ENCODE results near the gene SPATA46. TPM values are rescaled to one million over a fixed set of nuclear protein-coding genes. Genes with fewer than 3 reads are reported as not detected.

Gene SPATA46
- total and polyA plus RNA-seq, 2 donors (not counting 3 experiments of a cell fraction or from before 2014, with no cell fraction given) = not detected

DNA sequence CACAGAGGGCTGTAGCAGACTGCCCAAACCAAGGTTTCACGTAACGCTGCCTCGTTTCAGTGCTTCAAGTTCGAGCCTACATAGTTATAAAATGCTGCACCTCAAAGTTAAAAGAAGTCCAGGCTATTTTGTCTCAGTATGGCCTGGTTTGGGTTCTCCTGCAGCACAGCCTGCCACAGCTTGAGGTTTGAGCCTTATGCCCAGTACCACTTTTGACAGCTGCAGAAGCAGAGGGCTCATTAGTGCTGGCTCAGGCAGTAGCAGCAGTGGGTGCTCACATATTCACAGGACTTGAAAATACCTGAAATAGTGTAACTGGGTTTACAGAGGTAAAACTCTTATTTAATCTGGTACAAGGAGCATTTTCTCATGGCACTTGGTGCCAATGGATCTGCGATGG lies 15.3 kb downstream of the SPATA46 start:
- Histone ChIP-seq H2AFZ (ENCODE audit: low read depth, low read length) (no peak overlapping the region), H4K20me1 (replicated peaks; ENCODE audit: control insufficient read depth, extremely low read depth, insufficient read depth, low read length) (no peaks in the 10 kb centered on the region), H3K9me3 (replicated peaks; ENCODE audit: control insufficient read depth, insufficient read depth, low read length) (no peaks in the 10 kb centered on the region), H3K27ac (ENCODE audit: insufficient read depth, low read depth, low read length) (no peak overlapping the region), H3K4me3 (replicated peaks in 1 of 3; ENCODE audit: insufficient read depth in 1 of 3, low read depth in 1 of 3, low read length in 3 of 3) (no peak overlapping the region), H3K27me3 (ENCODE audit: control insufficient read depth in 2 of 2, insufficient read depth in 2 of 2, low read length in 2 of 2) (no peaks in the 10 kb centered on the region), H3K9ac (replicated peaks; ENCODE audit: extremely low read depth, insufficient read depth, low read length) (no peak overlapping the region), H3K79me2 (ENCODE audit: control insufficient read depth, insufficient read depth, low read length) (no peaks in the 10 kb centered on the region), H3K4me2 (ENCODE audit: insufficient read depth, low read length) (no peak overlapping the region), H3K9me1 (replicated peaks; ENCODE audit: control insufficient read depth, extremely low read depth, insufficient read depth, low read length) (no peaks in the 10 kb centered on the region), H3K36me3 (ENCODE audit: control insufficient read depth in 2 of 2, extremely low read depth in 1 of 2, insufficient read depth in 2 of 2, low read length in 2 of 2) (peaks cover 0 to 4% of the 10 kb centered on the region in 2 experiments), H3K4me1 (ENCODE audit: control insufficient read depth, extremely low read depth, insufficient read depth, low read length) (no peaks in the 10 kb centered on the region)
- no peak for TF ChIP-seq FOS (IDR thresholded peaks at IDR 0.05; ENCODE audit: borderline replicate concordance, insufficient read depth, low read length)
- TF ChIP-seq JUN (IDR thresholded peaks at IDR 0.05; ENCODE audit: borderline replicate concordance, insufficient read depth, insufficient read length, low read depth) = no peak
- TF ChIP-seq, protein P1, sequence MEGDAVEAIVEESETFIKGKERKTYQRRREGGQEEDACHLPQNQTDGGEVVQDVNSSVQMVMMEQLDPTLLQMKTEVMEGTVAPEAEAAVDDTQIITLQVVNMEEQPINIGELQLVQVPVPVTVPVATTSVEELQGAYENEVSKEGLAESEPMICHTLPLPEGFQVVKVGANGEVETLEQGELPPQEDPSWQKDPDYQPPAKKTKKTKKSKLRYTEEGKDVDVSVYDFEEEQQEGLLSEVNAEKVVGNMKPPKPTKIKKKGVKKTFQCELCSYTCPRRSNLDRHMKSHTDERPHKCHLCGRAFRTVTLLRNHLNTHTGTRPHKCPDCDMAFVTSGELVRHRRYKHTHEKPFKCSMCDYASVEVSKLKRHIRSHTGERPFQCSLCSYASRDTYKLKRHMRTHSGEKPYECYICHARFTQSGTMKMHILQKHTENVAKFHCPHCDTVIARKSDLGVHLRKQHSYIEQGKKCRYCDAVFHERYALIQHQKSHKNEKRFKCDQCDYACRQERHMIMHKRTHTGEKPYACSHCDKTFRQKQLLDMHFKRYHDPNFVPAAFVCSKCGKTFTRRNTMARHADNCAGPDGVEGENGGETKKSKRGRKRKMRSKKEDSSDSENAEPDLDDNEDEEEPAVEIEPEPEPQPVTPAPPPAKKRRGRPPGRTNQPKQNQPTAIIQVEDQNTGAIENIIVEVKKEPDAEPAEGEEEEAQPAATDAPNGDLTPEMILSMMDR (IDR thresholded peaks at IDR 0.05; ENCODE audit: extremely low read depth in 1 of 2, insufficient read depth in 1 of 2, low read depth in 1 of 2, low read length in 2 of 2) = no peak
- no peak for TF ChIP-seq EZH2 (IDR thresholded peaks at IDR 0.05; ENCODE audit: borderline replicate concordance, low read depth, low read length, severe bottlenecking)
- FAIRE-seq = no peak
- intact Hi-C loops (cut with micrococcal nuclease) (no loop called here), dilution Hi-C loops (cut with MboI; ENCODE audit: extremely low pct_ligation_motif_present, low sequenced_read_pairs) (no loop called here)
- POLR2A ChIA-PET = no interaction called here
- no peak for DNase-seq (ENCODE audit: low read depth, low spot score)
- no TSS peak for BruUV-seq (replicated peaks)
- CTCF ChIA-PET = no interaction called here

DNA sequence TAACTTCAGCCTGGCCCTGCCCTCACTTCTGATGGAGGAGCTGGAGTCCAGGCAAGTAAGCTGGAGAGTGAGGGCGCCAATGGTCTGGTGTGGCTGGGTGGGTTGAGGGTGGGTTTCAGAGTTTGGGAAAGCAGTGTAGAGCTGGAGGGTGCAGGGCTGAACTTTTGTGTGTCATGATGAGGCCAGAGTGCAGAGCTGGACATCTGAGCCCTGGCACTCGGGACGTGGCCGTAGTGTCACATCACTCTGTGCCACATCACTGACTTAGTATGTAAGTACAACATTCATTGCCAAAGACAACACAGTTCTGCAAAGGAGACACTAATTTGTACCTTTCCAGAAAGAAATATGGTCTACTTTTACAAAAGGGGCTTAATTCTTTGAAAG lies 15.8 kb downstream of the SPATA46 start:
- no peaks in the 10 kb centered on the region for H3K9me3 ChIP-seq (replicated peaks; ENCODE audit: control insufficient read depth, insufficient read depth, low read length)
- dilution Hi-C loops (cut with MboI; ENCODE audit: extremely low pct_ligation_motif_present, low sequenced_read_pairs) = no loop called here
- no peak for DNase-seq (ENCODE audit: low read depth, low spot score)
- no peaks in the 10 kb centered on the region for H3K79me2 ChIP-seq (ENCODE audit: control insufficient read depth, insufficient read depth, low read length)
- no peaks in the 10 kb centered on the region for H3K27me3 ChIP-seq (ENCODE audit: control insufficient read depth in 2 of 2, insufficient read depth in 2 of 2, low read length in 2 of 2)
- ChIA-PET CTCF (no interaction called here), POLR2A (no interaction called here)
- no peak overlapping the region for H3K9ac ChIP-seq (replicated peaks; ENCODE audit: extremely low read depth, insufficient read depth, low read length)
- no TSS peak for BruUV-seq (replicated peaks)
- TF ChIP-seq MYC (IDR thresholded peaks at IDR 0.05; ENCODE audit: low read depth, low read length) (no peak), JUN (IDR thresholded peaks at IDR 0.05; ENCODE audit: borderline replicate concordance, insufficient read depth, insufficient read length, low read depth) (no peak), EZH2 (IDR thresholded peaks at IDR 0.05; ENCODE audit: borderline replicate concordance, low read depth, low read length, severe bottlenecking) (no peak), FOS (IDR thresholded peaks at IDR 0.05; ENCODE audit: borderline replicate concordance, insufficient read depth, low read length) (no peak), GATA2 (IDR thresholded peaks at IDR 0.05; ENCODE audit: insufficient read depth, insufficient read length, low read depth, low read length) (no peak)
- TF ChIP-seq, protein P1 (IDR thresholded peaks at IDR 0.05; ENCODE audit: extremely low read depth in 1 of 2, insufficient read depth in 1 of 2, low read depth in 1 of 2, low read length in 2 of 2) = no peak
- TF ChIP-seq, protein P2, sequence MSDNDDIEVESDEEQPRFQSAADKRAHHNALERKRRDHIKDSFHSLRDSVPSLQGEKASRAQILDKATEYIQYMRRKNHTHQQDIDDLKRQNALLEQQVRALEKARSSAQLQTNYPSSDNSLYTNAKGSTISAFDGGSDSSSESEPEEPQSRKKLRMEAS (IDR thresholded peaks at IDR 0.05; ENCODE audit: insufficient read depth, insufficient read length) = no peak
- no peaks in the 10 kb centered on the region for H3K9me1 ChIP-seq (replicated peaks; ENCODE audit: control insufficient read depth, extremely low read depth, insufficient read depth, low read length)
- H3K36me3 ChIP-seq (ENCODE audit: control insufficient read depth in 2 of 2, extremely low read depth in 1 of 2, insufficient read depth in 2 of 2, low read length in 2 of 2) = peaks cover 0 to 4% of the 10 kb centered on the region in 2 experiments
- no peak for FAIRE-seq
- H2AFZ ChIP-seq (ENCODE audit: low read depth, low read length) = no peak overlapping the region
- no peak overlapping the region for H3K4me2 ChIP-seq (ENCODE audit: insufficient read depth, low read length)
- no peaks in the 10 kb centered on the region for H4K20me1 ChIP-seq (replicated peaks; ENCODE audit: control insufficient read depth, extremely low read depth, insufficient read depth, low read length)
- intact Hi-C loops (cut with micrococcal nuclease) = no loop called here
- no peak overlapping the region for H3K4me3 ChIP-seq (replicated peaks in 1 of 3; ENCODE audit: insufficient read depth in 1 of 3, low read depth in 1 of 3, low read length in 3 of 3)
- H3K4me1 ChIP-seq (ENCODE audit: control insufficient read depth, extremely low read depth, insufficient read depth, low read length) = no peaks in the 10 kb centered on the region
- H3K27ac ChIP-seq (ENCODE audit: insufficient read depth, low read depth, low read length) = no peak overlapping the region
